ENCODE data around the gene SLC37A3. TPM values are rescaled to one million over a fixed set of nuclear protein-coding genes. Genes with fewer than 3 reads are reported as not detected.

Gene SLC37A3
- total and polyA plus RNA-seq, 3 donors from 2014 or later: 23.8 to 67.3 (median 44.7) TPM

GRCh38 chr7:140327261-140327661 lies 71.1 kb downstream of the SLC37A3 start:
- no peak overlapping the region for H3K27ac ChIP-seq
- TF ChIP-seq, protein P1, sequence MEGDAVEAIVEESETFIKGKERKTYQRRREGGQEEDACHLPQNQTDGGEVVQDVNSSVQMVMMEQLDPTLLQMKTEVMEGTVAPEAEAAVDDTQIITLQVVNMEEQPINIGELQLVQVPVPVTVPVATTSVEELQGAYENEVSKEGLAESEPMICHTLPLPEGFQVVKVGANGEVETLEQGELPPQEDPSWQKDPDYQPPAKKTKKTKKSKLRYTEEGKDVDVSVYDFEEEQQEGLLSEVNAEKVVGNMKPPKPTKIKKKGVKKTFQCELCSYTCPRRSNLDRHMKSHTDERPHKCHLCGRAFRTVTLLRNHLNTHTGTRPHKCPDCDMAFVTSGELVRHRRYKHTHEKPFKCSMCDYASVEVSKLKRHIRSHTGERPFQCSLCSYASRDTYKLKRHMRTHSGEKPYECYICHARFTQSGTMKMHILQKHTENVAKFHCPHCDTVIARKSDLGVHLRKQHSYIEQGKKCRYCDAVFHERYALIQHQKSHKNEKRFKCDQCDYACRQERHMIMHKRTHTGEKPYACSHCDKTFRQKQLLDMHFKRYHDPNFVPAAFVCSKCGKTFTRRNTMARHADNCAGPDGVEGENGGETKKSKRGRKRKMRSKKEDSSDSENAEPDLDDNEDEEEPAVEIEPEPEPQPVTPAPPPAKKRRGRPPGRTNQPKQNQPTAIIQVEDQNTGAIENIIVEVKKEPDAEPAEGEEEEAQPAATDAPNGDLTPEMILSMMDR (IDR thresholded peaks at IDR 0.05): no peak
- no peak for TF ChIP-seq POLR2A (IDR thresholded peaks at IDR 0.05)
- 55 to 75% methylated on average over 7 of the region's 7 CpGs for WGBS, 2 donors

GRCh38 chr7:140326116-140326928 lies 72.0 kb downstream of the SLC37A3 start:
- Histone ChIP-seq H3K27me3 (no peaks in the 10 kb centered on the region), H3K27ac (peak overlapping the region in 1 of 2 donors; percentile 64), H3K36me3 (ENCODE audit: low read depth, missing control alignments) (no peaks in the 10 kb centered on the region), H3K4me3 (no peak overlapping the region), H3K4me1 (peaks cover 10% of the 10 kb centered on the region), H3K9me3 (no peaks in the 10 kb centered on the region)
- TF ChIP-seq, protein P1 (IDR thresholded peaks at IDR 0.05): peak; percentile 26 to 54 (median 51)
- TF ChIP-seq POLR2A (IDR thresholded peaks at IDR 0.05): no peak
- WGBS, 2 donors: 32 to 43% methylated on average over 16 of the region's 16 CpGs
- intact Hi-C loops (cut with DNase I; ENCODE audit: low total_unique reads): loop anchor here (10.0 kb wide), 1 partner anchor 152 kb away; the partner anchor contains the start of gene KDM7A
- DNase-seq: peak; percentile 84

More at GRCh38 chr7:140327261-140327661, 71.1 kb downstream of the SLC37A3 start:
- Histone ChIP-seq H3K4me1 (peaks cover 10% of the 10 kb centered on the region), H3K27me3 (no peaks in the 10 kb centered on the region), H3K4me3 (no peak overlapping the region), H3K9me3 (no peaks in the 10 kb centered on the region), H3K36me3 (ENCODE audit: low read depth, missing control alignments) (no peaks in the 10 kb centered on the region)
- intact Hi-C loops (cut with DNase I; ENCODE audit: low total_unique reads): loop anchor here (10.0 kb wide), 1 partner anchor 152 kb away; the partner anchor contains the start of gene KDM7A
- DNase-seq: no peak

DNA sequence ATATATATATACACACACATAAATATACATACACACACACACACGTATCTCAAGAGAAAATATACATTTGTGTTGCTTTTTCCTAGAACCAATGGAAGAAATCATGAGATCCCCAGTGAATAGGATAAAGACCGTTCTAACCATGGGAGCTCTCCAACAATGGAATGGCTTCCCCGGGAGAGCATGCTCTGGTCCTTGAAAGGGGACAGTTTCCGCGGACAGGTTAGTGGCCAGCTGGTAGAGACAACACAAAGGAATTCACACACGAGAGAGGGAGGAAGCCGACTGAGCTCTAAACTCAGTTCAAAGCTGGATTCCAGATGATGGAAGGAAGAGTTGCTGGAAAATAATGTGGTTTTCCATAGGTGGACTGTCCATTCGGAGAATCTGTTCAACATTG lies 72.7 kb downstream of the SLC37A3 start:
- Histone ChIP-seq H3K27me3 (no peaks in the 10 kb centered on the region), H3K4me3 (no peak overlapping the region), H3K4me1 (peaks cover 10% of the 10 kb centered on the region), H3K27ac (no peak overlapping the region), H3K36me3 (ENCODE audit: low read depth, missing control alignments) (no peaks in the 10 kb centered on the region), H3K9me3 (no peaks in the 10 kb centered on the region)
- WGBS, 2 donors: 88 to 89% methylated on average over 8 of the region's 8 CpGs
- no peak for DNase-seq
- intact Hi-C loops (cut with DNase I; ENCODE audit: low total_unique reads): loop anchor here (10.0 kb wide), 1 partner anchor 151 kb away; the partner anchor contains the start of gene KDM7A
- TF ChIP-seq, protein P1 (IDR thresholded peaks at IDR 0.05): no peak
- no peak for TF ChIP-seq POLR2A (IDR thresholded peaks at IDR 0.05)

GRCh38 chr7:140324714-140325113 lies 73.6 kb downstream of the SLC37A3 start:
- H3K27ac ChIP-seq: no peak overlapping the region
- intact Hi-C loops (cut with DNase I; ENCODE audit: low total_unique reads): loop anchor here (10.0 kb wide), 1 partner anchor 150 kb away; the partner anchor contains the start of gene KDM7A
- TF ChIP-seq POLR2A (IDR thresholded peaks at IDR 0.05): no peak
- TF ChIP-seq, protein P1 (IDR thresholded peaks at IDR 0.05): no peak

More at GRCh38 chr7:140324714-140325113, 73.6 kb downstream of the SLC37A3 start:
- DNase-seq: no peak
- 94 to 95% methylated on average over 2 of the region's 2 CpGs for whole genome bisulfite sequencing, 2 donors
- no peaks in the 10 kb centered on the region for H3K9me3 ChIP-seq
- H3K4me3 ChIP-seq: no peak overlapping the region
- H3K27me3 ChIP-seq: no peaks in the 10 kb centered on the region
- H3K36me3 ChIP-seq (ENCODE audit: low read depth, missing control alignments): no peaks in the 10 kb centered on the region
- peaks cover 10% of the 10 kb centered on the region for H3K4me1 ChIP-seq
